HG03354 (cell line): ENCODE measurements around the gene ORMDL3.
A peak's percentile ranks its signal among the peaks of the same experiment; 100 is the strongest.

ENCODE experiments used
- ATAC-seq: cut with Tn5 transposase; IDR thresholded peaks from one replicate; pipeline ENCODE4 v1.9.1; 2021; ENCODE audit warnings: mild to moderate bottlenecking; ENCODE audit not compliant: unreplicated experiment, poor library complexity, severe bottlenecking

ORMDL3 gene, protein sequence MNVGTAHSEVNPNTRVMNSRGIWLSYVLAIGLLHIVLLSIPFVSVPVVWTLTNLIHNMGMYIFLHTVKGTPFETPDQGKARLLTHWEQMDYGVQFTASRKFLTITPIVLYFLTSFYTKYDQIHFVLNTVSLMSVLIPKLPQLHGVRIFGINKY

GRCh38 chr17:39927101-39927928 lies at the start of gene ORMDL3, which contains the start of gene LRRC3C:
Gene ORMDL3 (minus strand): TSS chr17:39927601. CDS start chr17:39924203, 3,398 bp downstream.
Gene LRRC3C (plus strand): TSS chr17:39927732. CDS start chr17:39941524, 13,792 bp downstream.
- peak; percentile 82 for ATAC-seq

- ATAC-seq, result no peak
Observed at GRCh38 chr17:39975801-39976200, 48.4 kb upstream of the ORMDL3 start.

DNA sequence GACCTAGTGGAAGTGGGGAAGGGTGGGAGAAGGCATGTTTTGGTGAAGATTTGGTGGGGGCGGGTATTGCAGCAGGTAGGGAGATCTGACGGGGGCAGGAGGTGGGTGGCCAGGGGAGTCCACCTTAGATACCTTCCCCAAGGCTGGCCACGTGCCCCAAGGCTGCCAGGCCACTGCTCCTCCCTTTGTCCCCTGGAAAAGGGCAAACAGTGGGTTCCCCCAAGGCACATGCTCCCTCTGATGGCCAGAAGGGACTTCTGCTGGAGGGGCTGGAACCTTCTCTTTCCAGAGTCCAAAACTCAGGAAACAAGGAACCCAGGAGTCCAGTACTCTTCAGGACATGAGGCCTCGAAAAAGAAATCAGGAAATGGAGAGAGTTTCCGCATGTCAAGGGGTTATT lies 47.0 kb upstream of the ORMDL3 start:
- ATAC-seq, result no peak

DNA sequence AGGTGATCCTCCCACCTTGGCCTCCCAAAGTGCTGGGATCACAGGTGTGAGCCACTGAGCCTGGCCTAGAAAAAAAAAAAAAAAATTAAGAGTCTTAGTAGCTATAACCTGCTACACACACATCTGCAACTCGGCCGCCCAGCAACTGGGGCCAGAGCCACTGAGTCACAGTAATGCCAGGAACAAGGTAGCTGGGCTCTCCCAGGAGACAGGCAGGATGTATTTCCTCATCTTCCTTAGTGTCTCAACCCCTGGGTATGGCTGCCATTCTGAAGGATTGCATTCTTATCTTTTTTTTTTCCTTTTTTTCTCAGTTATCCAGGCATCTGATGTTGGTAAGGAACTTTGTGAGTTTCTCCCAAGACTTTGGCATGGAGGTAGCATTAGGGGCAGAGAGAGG lies 46.1 kb upstream of the ORMDL3 start:
- no peak for ATAC-seq

DNA sequence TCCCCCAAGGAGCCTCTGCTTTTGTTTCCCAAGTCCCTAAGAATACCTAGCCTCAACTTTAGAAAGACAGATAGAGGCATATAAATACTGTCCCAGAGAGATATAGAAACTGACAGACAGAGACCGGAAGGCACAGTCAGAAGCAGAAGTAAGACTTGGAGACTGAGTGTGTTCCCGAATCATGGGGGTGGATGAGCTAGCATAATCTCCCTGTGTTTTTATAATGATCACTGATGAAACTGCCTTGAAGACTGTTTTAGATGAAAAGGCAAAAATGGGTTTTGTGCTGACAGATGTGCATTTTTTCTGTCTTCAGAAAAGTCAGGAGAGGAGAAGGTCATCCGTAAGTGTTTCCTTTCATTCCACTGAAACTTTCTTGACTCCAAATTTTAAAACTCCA lies 44.9 kb upstream of the ORMDL3 start:
- no peak for ATAC-seq

DNA sequence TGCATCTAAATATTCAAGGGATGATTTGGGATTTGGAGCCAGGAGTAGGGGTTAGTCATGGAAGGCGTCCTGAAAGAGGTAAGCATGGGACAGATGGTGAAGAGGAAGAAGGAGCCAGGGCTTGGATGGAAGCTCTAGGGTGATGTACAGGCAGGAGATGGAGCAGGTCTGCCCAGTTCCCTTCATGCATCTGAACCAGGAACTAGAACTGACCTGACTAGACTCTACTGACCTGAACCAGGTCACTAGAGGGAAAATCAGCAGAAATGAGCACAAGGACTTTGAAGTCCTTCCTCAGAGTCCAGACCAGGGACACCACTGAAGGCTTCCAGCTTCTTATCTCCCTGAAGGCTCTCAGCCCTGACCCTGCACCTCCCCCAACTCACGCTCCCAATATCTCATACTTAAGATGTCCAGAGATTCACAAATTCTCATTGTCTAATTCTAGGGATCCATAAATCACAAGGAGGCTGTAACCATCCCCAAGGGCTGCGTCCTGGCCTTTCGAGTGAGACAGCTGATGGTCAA lies 43.7 kb upstream of the ORMDL3 start:
- ATAC-seq, result no peak

DNA sequence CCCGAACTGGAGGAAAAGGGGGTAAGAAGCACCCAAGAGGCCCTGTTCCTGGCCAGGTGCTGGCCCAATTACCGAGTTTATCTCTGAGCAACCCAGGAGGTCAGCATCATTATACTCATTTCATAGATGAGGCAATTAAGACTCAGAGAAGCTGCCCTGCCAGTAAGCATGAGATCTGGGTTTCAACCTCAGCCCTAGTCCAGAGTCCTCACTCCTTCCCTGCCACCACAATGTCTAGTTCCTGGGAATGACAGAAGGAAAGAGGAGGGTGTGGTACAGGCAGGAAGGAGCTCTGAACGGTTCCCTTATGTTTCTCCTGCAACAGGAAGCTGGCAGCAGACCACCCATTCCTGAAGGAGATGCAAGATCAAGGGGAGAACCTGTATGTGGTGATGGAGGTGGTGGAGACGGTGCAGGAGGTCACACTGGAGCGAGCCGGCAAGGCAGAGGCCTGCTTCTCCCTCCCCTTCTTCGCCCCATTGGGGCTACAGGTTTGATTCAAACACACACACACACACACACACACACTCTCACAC lies 42.8 kb upstream of the ORMDL3 start:
- ATAC-seq, result no peak

DNA sequence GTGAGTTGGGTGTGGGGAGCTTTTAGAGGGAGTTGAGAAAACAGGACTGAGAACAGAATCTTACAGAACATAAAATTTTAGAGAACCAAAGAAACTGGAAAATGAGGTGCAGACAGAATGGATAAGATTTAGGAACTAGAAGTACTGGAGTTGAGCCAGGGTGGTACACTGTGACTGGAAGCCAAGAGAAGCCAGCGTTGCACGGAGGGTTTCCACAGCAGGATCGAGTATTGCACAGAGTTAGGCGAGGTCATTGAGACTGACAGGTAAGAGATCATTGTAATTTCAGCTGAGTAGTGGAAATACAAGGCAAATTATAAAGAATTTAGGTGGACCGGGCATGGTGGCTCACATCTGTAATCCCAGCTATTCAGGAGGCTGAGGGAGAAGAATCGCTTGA lies 42.0 kb upstream of the ORMDL3 start:
- no peak for ATAC-seq

DNA sequence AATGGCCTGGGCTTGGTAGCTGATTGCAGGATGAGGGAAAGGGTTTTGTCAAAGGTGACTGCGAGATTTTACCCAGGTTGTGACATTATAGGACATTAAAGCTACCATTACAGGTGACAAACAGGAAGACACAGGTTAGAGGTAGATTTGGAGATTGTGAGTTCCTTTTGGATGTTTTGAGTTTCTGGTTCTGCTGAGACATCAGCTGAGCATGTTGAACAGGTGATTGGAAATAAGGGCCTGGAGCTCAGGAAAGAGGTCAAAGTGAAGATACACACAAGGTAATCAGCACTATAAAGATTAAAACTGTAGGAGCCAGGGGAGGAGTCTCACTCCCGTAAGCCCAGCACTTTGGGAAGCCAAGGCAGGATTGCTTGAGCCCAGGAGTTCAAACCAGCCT lies 41.4 kb upstream of the ORMDL3 start:
- no peak for ATAC-seq

- ATAC-seq, result no peak
Observed at GRCh38 chr17:39966771-39967170, 39.4 kb upstream of the ORMDL3 start.

GRCh38 chr17:39965017-39965699 lies 37.8 kb upstream of the ORMDL3 start:
- ATAC-seq, result no peak

DNA sequence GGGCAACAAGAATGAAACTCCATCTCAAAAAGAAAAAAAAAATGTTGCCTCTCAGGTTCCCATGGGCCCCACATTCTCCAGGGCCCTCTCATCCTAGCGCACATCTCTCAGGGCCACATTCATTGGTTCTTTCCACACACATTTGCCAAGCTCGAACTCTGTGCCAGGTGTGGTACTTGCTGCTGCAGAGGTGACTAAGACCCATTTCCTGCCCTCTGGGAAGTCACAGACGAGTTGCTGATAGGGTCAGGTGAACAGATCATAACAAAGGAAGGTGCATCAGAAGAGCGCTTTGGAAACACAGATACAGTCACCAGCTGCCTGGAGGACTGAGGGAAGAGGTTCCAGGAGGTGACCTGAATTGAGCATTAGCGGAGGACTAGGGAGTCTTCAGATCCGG lies 36.4 kb upstream of the ORMDL3 start:
- ATAC-seq, result no peak

DNA sequence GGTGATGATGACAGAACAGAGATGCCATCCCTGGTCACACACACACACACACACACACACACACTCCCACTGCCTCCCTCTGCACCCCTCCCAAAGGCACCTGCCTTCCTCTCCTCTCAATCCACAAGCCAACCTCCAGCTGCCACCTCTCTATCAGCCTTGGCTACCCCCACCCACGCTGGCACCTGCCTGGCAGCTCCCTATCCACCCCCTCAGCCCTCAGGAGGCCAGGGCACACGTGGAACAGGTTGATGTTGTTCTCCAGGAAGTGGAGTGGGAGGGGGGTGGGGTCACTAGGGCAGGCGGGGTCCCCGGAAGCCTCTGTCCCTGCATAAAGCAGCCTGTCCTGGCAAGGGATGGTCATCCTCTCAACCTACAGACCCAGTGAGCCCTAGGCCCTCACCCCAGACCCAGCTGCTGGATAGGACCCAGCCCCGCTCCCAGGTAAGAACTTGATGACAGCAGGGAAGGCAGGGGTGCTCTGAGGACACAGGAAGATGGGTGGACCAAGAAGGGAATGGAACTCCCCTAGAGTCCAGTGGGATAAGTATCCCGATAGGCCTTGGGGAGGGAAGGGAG lies 35.3 kb upstream of the ORMDL3 start, which contains the start of gene GSDMA:
Gene GSDMA, plus strand, starts transcription at position 363 of the 579 bp plus-strand sequence. CDS start 2,684 bp downstream, outside the sequence.
- ATAC-seq, result no peak

DNA sequence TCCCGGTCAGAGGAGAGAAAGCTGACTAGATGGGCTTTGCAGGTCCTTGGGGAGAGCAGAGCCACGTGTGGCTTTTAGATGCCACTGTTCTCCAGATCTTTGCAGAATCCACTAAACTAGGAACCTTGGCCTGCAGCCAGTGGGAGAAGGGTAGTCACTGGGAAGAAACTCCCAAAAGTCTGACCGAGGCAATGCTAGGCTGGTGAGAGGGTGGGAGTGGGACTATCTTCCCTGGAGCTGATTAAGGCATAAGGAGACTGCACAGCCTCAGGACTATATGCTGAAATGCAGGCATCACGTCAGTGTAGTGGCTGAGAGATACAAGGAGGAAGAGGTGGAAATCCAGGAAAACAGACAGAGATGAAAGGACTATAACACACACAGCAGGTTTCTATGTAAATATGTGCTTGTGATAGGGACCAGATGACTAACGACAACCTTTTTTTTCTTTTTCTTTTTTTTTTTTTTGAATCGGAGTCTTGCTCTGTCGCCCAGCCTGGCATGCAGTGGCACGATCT lies 33.2 kb upstream of the ORMDL3 start:
- ATAC-seq, result no peak

DNA sequence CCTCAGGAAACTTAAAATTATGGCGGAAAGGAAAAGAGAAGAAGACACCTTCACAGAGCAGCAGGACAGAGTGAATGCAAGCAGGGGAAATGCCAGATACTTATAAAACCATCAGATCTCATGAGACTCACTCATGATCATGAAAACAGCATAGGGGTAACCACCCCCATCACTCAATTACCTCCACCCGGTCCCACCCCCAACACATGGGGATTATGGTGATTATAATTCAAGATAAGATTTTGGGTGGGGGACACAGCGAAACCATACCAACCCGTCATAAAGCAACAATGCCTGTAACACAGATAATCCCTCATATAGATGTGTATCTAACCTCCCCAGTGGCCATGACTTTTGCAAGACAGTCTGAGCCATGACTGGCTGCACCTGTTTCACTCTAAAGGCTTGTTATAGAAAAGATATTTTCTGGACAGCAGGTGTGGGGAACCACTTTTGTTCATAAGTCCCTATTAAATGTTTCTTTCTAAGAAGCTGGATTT lies 28.4 kb upstream of the ORMDL3 start:
- ATAC-seq, result no peak

DNA sequence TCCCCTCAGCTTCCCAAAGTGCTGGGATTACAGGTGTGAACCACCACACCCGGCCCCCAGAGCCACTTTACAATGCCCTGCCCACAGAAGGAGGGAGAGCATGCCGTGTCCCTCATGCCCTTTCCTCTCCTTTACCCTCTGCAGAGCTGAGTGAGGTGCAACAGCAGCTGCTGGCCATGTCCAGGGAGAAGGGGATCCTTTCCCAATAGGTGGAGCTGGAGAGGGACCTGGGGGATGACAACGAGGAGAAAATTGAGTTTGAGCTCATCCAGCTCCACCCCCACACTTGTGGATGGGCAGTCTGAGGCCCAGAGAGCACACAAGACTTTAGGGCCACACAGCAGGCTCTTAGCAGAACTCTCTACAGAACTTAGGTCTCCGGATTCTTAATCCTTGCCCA lies 27.5 kb upstream of the ORMDL3 start:
- no peak for ATAC-seq

- ATAC-seq, result no peak
Observed at GRCh38 chr17:39953471-39953888, 26.1 kb upstream of the ORMDL3 start.

- peak; percentile 76 for ATAC-seq
Observed at GRCh38 chr17:39952680-39953470, 25.5 kb upstream of the ORMDL3 start.
